Calu3 (cell line): ENCODE results near the gene KMT2E. TPM values are rescaled to one million over a fixed set of nuclear protein-coding genes. Genes with fewer than 3 reads are reported as not detected.

ENCODE experiments used
- BruUV-seq: library from RNA; stranded (reverse); fragments of 400-500 nt; replicated peaks from 2 replicates; lab custom pipeline; 2021; lab: Mats Ljungman, UMichigan
- CTCF ChIA-PET: fragments of 300-600 bp; sonication (Branson Sonifier 250); formaldehyde crosslinking; loops from one replicate; lab custom pipeline; 2022; ENCODE audit warnings: antibody characterized with exemption; lab: Charles Lee
- DNase-seq: peaks from one replicate; pipeline ENCODE4 v3.0.0; 2022
- H3K27ac Mint-ChIP-seq: one replicate; pipeline ENCODE4 v1.8.0; 2022; ENCODE audit warnings: mixed read lengths; ENCODE audit not compliant: unreplicated experiment
- H3K27me3 Mint-ChIP-seq: one replicate; pipeline ENCODE4 v1.8.0; 2022; ENCODE audit warnings: mixed read lengths; ENCODE audit not compliant: unreplicated experiment
- H3K36me3 Mint-ChIP-seq: one replicate; pipeline ENCODE4 v1.8.0; 2022; ENCODE audit warnings: mild to moderate bottlenecking, moderate library complexity, mixed read lengths; ENCODE audit not compliant: insufficient read depth, unreplicated experiment
- H3K4me1 Mint-ChIP-seq: one replicate; pipeline ENCODE4 v1.8.0; 2022; ENCODE audit warnings: mild to moderate bottlenecking, low read depth, mixed read lengths; ENCODE audit not compliant: unreplicated experiment
- H3K4me3 Mint-ChIP-seq: one replicate; pipeline ENCODE4 v1.8.0; 2022; ENCODE audit warnings: mild to moderate bottlenecking, low read depth, moderate library complexity, mixed read lengths; ENCODE audit not compliant: unreplicated experiment
- H3K9me3 Mint-ChIP-seq: one replicate; pipeline ENCODE4 v1.8.0; 2022; ENCODE audit warnings: low read depth, mixed read lengths; ENCODE audit not compliant: unreplicated experiment
- intact Hi-C: fragments of 100-400 bp; cut with micrococcal nuclease; formaldehyde crosslinking; loops from one replicate; pipeline ENCODE4 v1.10.0; 2022; ENCODE audit not compliant: unreplicated experiment
- total RNA-seq: library from RNA; stranded (reverse); gene quantifications from 2 replicates; pipeline ENCODE4 v1.2.3, GENCODE V29; 2022
- TF ChIP-seq, protein P1 (sequence below): fragments of 200-600 bp; IDR thresholded peaks from one replicate; pipeline ENCODE4 v1.8.0; 2022; ENCODE audit warnings: antibody characterized with exemption; ENCODE audit not compliant: unreplicated experiment

The KMT2E gene
- total RNA-seq, 1 experiment from 2014 or later = 39.1 TPM

DNA sequence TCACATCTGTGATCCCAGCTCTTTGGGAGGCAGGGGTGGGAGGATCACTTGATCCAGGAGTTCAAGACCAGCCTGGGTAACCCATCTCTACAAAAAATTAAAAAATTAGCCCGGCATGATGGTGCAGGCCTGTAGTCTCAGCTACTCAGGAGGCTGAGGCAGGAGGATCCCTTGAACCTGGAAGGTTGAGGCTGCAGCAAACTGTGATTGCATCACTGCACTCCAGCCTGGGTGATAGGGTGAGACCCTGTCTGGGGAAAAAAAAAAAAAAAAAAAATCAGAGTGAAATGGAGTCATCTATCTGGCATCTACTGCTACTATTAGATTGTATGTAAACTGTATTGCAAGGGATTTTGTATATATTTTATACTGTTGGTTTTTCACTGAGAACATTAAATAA lies 59.1 kb downstream of the KMT2E start:
- Mint-ChIP-seq H3K27ac (no peak overlapping the region), H3K36me3 (peaks cover 9% of the 10 kb centered on the region), H3K27me3 (no peaks in the 10 kb centered on the region), H3K9me3 (no peaks in the 10 kb centered on the region), H3K4me3 (no peak overlapping the region), H3K4me1 (no peaks in the 10 kb centered on the region)
- TF ChIP-seq, protein P1, sequence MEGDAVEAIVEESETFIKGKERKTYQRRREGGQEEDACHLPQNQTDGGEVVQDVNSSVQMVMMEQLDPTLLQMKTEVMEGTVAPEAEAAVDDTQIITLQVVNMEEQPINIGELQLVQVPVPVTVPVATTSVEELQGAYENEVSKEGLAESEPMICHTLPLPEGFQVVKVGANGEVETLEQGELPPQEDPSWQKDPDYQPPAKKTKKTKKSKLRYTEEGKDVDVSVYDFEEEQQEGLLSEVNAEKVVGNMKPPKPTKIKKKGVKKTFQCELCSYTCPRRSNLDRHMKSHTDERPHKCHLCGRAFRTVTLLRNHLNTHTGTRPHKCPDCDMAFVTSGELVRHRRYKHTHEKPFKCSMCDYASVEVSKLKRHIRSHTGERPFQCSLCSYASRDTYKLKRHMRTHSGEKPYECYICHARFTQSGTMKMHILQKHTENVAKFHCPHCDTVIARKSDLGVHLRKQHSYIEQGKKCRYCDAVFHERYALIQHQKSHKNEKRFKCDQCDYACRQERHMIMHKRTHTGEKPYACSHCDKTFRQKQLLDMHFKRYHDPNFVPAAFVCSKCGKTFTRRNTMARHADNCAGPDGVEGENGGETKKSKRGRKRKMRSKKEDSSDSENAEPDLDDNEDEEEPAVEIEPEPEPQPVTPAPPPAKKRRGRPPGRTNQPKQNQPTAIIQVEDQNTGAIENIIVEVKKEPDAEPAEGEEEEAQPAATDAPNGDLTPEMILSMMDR = no peak
- CTCF ChIA-PET = interaction anchor here (0.7 kb wide), 1 partner anchor 40 kb away, joined by 4 read pairs; no protein-coding TSS in a partner anchor
- intact Hi-C loops = no loop called here
- no peak for DNase-seq
- no TSS peak for BruUV-seq

DNA sequence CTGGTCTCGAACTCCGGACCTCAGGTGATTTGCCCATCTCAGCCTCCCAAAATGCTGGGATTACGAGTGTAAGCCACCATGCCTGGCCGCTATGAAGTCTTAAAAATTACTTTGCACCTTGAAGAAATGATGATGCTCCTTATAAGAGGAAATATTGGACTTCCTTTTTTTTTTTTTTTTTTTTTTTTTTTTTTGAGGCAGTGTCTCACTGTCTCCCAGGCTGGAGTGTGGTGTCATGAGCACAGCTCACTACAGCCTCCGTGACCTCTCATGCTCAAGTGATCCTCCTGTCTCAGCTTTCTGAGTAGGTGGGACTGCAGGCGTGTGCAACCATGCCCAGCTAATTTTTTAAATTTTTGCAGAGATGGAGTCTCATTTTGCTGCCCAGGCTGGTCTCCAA lies 65.3 kb downstream of the KMT2E start:
- Mint-ChIP-seq H3K27me3 (no peaks in the 10 kb centered on the region), H3K4me1 (no peaks in the 10 kb centered on the region), H3K9me3 (no peaks in the 10 kb centered on the region), H3K27ac (no peak overlapping the region), H3K36me3 (peaks cover 25% of the 10 kb centered on the region), H3K4me3 (no peak overlapping the region)
- DNase-seq = no peak
- TF ChIP-seq, protein P1 = no peak
- BruUV-seq = no TSS peak
- intact Hi-C loops = no loop called here
- CTCF ChIA-PET = no interaction called here

DNA sequence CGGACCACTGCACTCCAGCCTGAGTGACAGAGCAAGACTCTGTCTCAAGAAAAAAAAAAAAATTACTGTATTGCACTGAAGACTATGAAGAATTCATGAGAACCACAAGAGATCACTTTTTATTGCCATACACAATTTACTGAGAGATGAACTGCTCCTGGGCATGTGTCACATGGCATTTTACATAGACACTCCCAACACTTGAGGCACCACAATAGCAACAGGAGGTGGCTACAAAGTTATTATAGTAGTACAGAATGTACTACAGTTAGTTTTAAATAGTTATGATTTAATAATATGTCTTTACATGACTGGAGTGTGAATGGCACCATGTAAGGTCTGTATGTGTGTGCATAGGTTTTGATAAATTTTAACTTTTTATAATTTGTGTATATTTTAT lies 70.6 kb downstream of the KMT2E start:
- H3K27me3 Mint-ChIP-seq = no peaks in the 10 kb centered on the region
- no TSS peak for BruUV-seq
- no peak for DNase-seq
- no peaks in the 10 kb centered on the region for H3K9me3 Mint-ChIP-seq
- intact Hi-C loops = no loop called here
- no peak overlapping the region for H3K27ac Mint-ChIP-seq
- no peaks in the 10 kb centered on the region for H3K4me1 Mint-ChIP-seq
- CTCF ChIA-PET = no interaction called here
- peaks cover 21% of the 10 kb centered on the region for H3K36me3 Mint-ChIP-seq
- TF ChIP-seq, protein P1 = no peak
- no peak overlapping the region for H3K4me3 Mint-ChIP-seq

DNA sequence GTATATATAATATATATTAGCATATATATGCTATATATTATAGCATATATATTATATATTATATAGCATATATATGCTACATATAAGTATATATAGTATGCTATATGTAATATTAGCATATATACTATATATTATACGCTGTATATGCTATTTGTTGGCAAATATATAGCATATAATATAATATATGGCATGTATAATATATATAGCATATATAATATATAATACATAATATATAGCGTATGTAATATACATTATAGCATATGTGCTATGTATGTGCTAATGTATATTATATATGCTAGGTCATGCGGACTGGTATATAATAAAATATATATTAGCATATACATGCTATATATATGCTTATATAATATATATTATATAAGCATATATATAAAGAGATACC lies 72.8 kb downstream of the KMT2E start:
- Mint-ChIP-seq H3K27ac (no peak overlapping the region), H3K9me3 (no peaks in the 10 kb centered on the region), H3K36me3 (peaks cover 22% of the 10 kb centered on the region), H3K4me3 (no peak overlapping the region), H3K4me1 (no peaks in the 10 kb centered on the region), H3K27me3 (no peaks in the 10 kb centered on the region)
- intact Hi-C loops = no loop called here
- DNase-seq = no peak
- no TSS peak for BruUV-seq
- TF ChIP-seq, protein P1 = no peak
- CTCF ChIA-PET = no interaction called here
